Prostate gland (tissue), 2 donors: ENCODE results near the gene URM1.

ENCODE experiments used
- POLR2A ChIP-seq: fragments of 450-650 bp; IDR thresholded peaks from one replicate; pipeline ENCODE4 v1.6.1; 2016; ENCODE audit warnings: antibody characterized with exemption, mild to moderate bottlenecking
- POLR2AphosphoS5 ChIP-seq: sonication (generic); formaldehyde crosslinking; IDR thresholded peaks from one replicate; pipeline ENCODE4 v1.6.1; 2017; ENCODE audit warnings: antibody characterized with exemption
- TF ChIP-seq, protein P1 (sequence below), 4 experiments: fragments of 200-600 bp in 2 of 4; fragments of 450-650 bp in 2 of 4; sonication (generic) in 2 of 4; IDR thresholded peaks; 1 replicate in 3 of 4; 2 replicates in 1 of 4; pipeline ENCODE4 v1.5.1; 2016 to 2019; ENCODE audit warnings: antibody characterized with exemption in 4 of 4, mild to moderate bottlenecking in 2 of 4, moderate library complexity in 2 of 4

- TF ChIP-seq, protein P1, sequence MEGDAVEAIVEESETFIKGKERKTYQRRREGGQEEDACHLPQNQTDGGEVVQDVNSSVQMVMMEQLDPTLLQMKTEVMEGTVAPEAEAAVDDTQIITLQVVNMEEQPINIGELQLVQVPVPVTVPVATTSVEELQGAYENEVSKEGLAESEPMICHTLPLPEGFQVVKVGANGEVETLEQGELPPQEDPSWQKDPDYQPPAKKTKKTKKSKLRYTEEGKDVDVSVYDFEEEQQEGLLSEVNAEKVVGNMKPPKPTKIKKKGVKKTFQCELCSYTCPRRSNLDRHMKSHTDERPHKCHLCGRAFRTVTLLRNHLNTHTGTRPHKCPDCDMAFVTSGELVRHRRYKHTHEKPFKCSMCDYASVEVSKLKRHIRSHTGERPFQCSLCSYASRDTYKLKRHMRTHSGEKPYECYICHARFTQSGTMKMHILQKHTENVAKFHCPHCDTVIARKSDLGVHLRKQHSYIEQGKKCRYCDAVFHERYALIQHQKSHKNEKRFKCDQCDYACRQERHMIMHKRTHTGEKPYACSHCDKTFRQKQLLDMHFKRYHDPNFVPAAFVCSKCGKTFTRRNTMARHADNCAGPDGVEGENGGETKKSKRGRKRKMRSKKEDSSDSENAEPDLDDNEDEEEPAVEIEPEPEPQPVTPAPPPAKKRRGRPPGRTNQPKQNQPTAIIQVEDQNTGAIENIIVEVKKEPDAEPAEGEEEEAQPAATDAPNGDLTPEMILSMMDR (IDR thresholded peaks at IDR 0.05), result no peak
- TF ChIP-seq POLR2A, result no peak
- no peak for TF ChIP-seq POLR2AphosphoS5
Observed at GRCh38 chr9:128405077-128405779, 34.1 kb downstream of the URM1 start.
